Upper lobe of left lung (tissue), 4 donors: Measurements from ENCODE around the gene IRF6.

Experiments used
- EP300 ChIP-seq, 4 donors: sonication (generic); formaldehyde crosslinking; IDR thresholded peaks; one replicate each; pipeline ENCODE4 v1.5.1; 2017; ENCODE audit warnings: antibody characterized with exemption in 4 of 4, control low read depth in 2 of 4
- TF ChIP-seq, protein P1 (sequence below), 6 experiments: fragments of 450-650 bp in 4 of 6; fragments of 200-600 bp in 2 of 6; sonication (generic) in 2 of 6; IDR thresholded peaks; one replicate each; pipeline ENCODE4 v1.5.1; 2016 to 2019; ENCODE audit warnings: antibody characterized with exemption in 6 of 6

GRCh38 chr1:209784265-209785169, 21.4 kb downstream of the IRF6 start, which contains the start of gene C1orf74:
- TF ChIP-seq, protein P1, sequence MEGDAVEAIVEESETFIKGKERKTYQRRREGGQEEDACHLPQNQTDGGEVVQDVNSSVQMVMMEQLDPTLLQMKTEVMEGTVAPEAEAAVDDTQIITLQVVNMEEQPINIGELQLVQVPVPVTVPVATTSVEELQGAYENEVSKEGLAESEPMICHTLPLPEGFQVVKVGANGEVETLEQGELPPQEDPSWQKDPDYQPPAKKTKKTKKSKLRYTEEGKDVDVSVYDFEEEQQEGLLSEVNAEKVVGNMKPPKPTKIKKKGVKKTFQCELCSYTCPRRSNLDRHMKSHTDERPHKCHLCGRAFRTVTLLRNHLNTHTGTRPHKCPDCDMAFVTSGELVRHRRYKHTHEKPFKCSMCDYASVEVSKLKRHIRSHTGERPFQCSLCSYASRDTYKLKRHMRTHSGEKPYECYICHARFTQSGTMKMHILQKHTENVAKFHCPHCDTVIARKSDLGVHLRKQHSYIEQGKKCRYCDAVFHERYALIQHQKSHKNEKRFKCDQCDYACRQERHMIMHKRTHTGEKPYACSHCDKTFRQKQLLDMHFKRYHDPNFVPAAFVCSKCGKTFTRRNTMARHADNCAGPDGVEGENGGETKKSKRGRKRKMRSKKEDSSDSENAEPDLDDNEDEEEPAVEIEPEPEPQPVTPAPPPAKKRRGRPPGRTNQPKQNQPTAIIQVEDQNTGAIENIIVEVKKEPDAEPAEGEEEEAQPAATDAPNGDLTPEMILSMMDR (IDR thresholded peaks at IDR 0.05), result peak in 3 of 6 experiments; percentile 3 to 47 (median 30)
- TF ChIP-seq EP300 (IDR thresholded peaks at IDR 0.05), result peak in 1 of 4 donors; percentile 50
